Calu3 (cell line): ENCODE results near the gene MOCOS. TPM values are rescaled to one million over a fixed set of nuclear protein-coding genes. Genes with fewer than 3 reads are reported as not detected.

ENCODE experiments used
- BruUV-seq: library from RNA; stranded (reverse); fragments of 400-500 nt; replicated peaks from 2 replicates; lab custom pipeline; 2021; lab: Mats Ljungman, UMichigan
- CTCF ChIA-PET: fragments of 300-600 bp; sonication (Branson Sonifier 250); formaldehyde crosslinking; loops from one replicate; lab custom pipeline; 2022; ENCODE audit warnings: antibody characterized with exemption; lab: Charles Lee
- DNase-seq: peaks from one replicate; pipeline ENCODE4 v3.0.0; 2022
- H3K27ac Mint-ChIP-seq: one replicate; pipeline ENCODE4 v1.8.0; 2022; ENCODE audit warnings: mixed read lengths; ENCODE audit not compliant: unreplicated experiment
- H3K27me3 Mint-ChIP-seq: one replicate; pipeline ENCODE4 v1.8.0; 2022; ENCODE audit warnings: mixed read lengths; ENCODE audit not compliant: unreplicated experiment
- H3K36me3 Mint-ChIP-seq: one replicate; pipeline ENCODE4 v1.8.0; 2022; ENCODE audit warnings: mild to moderate bottlenecking, moderate library complexity, mixed read lengths; ENCODE audit not compliant: insufficient read depth, unreplicated experiment
- H3K4me1 Mint-ChIP-seq: one replicate; pipeline ENCODE4 v1.8.0; 2022; ENCODE audit warnings: mild to moderate bottlenecking, low read depth, mixed read lengths; ENCODE audit not compliant: unreplicated experiment
- H3K4me3 Mint-ChIP-seq: one replicate; pipeline ENCODE4 v1.8.0; 2022; ENCODE audit warnings: mild to moderate bottlenecking, low read depth, moderate library complexity, mixed read lengths; ENCODE audit not compliant: unreplicated experiment
- H3K9me3 Mint-ChIP-seq: one replicate; pipeline ENCODE4 v1.8.0; 2022; ENCODE audit warnings: low read depth, mixed read lengths; ENCODE audit not compliant: unreplicated experiment
- intact Hi-C: fragments of 100-400 bp; cut with micrococcal nuclease; formaldehyde crosslinking; loops from one replicate; pipeline ENCODE4 v1.10.0; 2022; ENCODE audit not compliant: unreplicated experiment
- total RNA-seq: library from RNA; stranded (reverse); gene quantifications from 2 replicates; pipeline ENCODE4 v1.2.3, GENCODE V29; 2022
- TF ChIP-seq, protein P1 (sequence below): fragments of 200-600 bp; IDR thresholded peaks from one replicate; pipeline ENCODE4 v1.8.0; 2022; ENCODE audit warnings: antibody characterized with exemption; ENCODE audit not compliant: unreplicated experiment

Gene MOCOS
- total RNA-seq, 1 experiment from 2014 or later: 24.5 TPM

DNA sequence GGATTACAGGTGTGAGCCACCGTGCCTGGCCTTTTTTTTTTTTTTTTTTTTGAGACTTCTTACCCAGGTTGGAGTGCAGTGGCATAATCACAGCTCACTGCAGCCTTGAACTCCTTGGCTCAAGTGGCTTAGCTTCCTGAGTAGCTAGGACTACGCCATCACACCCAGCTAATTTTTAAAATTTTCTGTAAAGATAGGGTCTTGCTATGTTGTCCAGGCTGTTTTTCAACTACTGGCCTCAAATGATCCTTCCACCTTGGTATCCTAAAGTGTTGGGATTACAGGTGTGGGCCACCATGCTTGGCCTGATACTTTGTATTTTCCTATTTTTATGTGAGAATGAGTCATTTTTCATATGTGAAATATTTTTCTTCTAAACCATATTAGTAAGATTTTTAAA is 43.9 kb upstream of the MOCOS start:
- intact Hi-C loops: no loop called here
- BruUV-seq: no TSS peak
- no peak overlapping the region for H3K27ac Mint-ChIP-seq
- H3K9me3 Mint-ChIP-seq: no peaks in the 10 kb centered on the region
- no peaks in the 10 kb centered on the region for H3K4me1 Mint-ChIP-seq
- CTCF ChIA-PET: interaction anchor here (0.7 kb wide), 1 partner anchor 1315 kb away, joined by 4 read pairs; no protein-coding TSS in a partner anchor
- TF ChIP-seq, protein P1, sequence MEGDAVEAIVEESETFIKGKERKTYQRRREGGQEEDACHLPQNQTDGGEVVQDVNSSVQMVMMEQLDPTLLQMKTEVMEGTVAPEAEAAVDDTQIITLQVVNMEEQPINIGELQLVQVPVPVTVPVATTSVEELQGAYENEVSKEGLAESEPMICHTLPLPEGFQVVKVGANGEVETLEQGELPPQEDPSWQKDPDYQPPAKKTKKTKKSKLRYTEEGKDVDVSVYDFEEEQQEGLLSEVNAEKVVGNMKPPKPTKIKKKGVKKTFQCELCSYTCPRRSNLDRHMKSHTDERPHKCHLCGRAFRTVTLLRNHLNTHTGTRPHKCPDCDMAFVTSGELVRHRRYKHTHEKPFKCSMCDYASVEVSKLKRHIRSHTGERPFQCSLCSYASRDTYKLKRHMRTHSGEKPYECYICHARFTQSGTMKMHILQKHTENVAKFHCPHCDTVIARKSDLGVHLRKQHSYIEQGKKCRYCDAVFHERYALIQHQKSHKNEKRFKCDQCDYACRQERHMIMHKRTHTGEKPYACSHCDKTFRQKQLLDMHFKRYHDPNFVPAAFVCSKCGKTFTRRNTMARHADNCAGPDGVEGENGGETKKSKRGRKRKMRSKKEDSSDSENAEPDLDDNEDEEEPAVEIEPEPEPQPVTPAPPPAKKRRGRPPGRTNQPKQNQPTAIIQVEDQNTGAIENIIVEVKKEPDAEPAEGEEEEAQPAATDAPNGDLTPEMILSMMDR: no peak
- peaks cover 66% of the 10 kb centered on the region for H3K36me3 Mint-ChIP-seq
- H3K27me3 Mint-ChIP-seq: no peaks in the 10 kb centered on the region
- DNase-seq: no peak
- H3K4me3 Mint-ChIP-seq: no peak overlapping the region

DNA sequence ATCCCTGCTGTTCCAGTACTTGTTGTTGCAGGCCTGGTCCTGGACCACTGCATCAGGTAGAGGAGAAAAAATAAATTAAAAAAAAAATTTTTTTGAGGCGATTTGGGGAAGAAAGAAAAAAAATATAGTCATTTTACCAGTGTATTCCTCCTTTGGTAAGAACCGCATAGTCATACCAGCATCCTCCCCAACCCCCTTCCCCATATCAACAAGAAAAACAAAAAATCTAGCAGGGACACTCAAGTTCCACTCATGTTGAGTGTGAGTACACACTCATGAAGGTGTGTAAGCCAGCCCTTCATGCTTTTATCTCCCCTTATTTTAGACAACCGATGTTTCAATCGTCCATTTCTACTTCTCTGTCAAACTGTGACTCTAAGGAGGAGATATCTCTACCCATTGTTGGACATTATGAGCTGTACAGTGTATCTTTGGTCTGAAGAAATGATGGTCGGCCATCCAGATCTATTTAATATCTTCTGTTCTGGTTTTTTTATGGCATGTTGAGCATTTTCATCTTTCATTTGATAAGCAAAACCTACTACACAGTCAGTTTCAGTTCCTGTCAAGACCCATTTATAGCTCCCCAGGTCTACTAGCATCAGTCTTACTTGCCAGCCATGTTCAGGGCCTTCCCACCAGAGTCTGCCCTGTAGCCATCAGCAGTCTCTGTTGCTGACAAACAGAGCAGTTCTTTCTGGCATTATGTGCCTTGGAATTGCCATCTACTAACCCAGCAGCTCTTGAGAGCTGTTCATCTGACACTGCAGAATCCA is 37.6 kb upstream of the MOCOS start:
- Mint-ChIP-seq H3K4me3 (no peak overlapping the region), H3K4me1 (no peaks in the 10 kb centered on the region), H3K9me3 (no peaks in the 10 kb centered on the region), H3K36me3 (peaks cover 50% of the 10 kb centered on the region), H3K27me3 (no peaks in the 10 kb centered on the region), H3K27ac (no peak overlapping the region)
- no TSS peak for BruUV-seq
- TF ChIP-seq, protein P1: no peak
- intact Hi-C loops: no loop called here
- CTCF ChIA-PET: no interaction called here
- no peak for DNase-seq

GRCh38 chr18:36152781-36153180 is 34.5 kb upstream of the MOCOS start:
- CTCF ChIA-PET: no interaction called here
- TF ChIP-seq, protein P1: no peak
- DNase-seq: no peak
- Mint-ChIP-seq H3K27me3 (no peaks in the 10 kb centered on the region), H3K4me3 (no peak overlapping the region), H3K4me1 (no peaks in the 10 kb centered on the region), H3K9me3 (no peaks in the 10 kb centered on the region), H3K27ac (no peak overlapping the region), H3K36me3 (peaks cover 37% of the 10 kb centered on the region)
- intact Hi-C loops: no loop called here
- no TSS peak for BruUV-seq

- TF ChIP-seq, protein P1: no peak
- CTCF ChIA-PET: no interaction called here
- H3K27ac Mint-ChIP-seq: no peak overlapping the region
- DNase-seq: no peak
- H3K36me3 Mint-ChIP-seq: peaks cover 33% of the 10 kb centered on the region
- H3K4me3 Mint-ChIP-seq: no peak overlapping the region
- no peaks in the 10 kb centered on the region for H3K27me3 Mint-ChIP-seq
- intact Hi-C loops: no loop called here
- no peaks in the 10 kb centered on the region for H3K4me1 Mint-ChIP-seq
- H3K9me3 Mint-ChIP-seq: no peaks in the 10 kb centered on the region
- no TSS peak for BruUV-seq
Measured at GRCh38 chr18:36153203-36153602, 34.1 kb upstream of the MOCOS start.
